ENCODE results near the gene GRIFIN.
"Not testable (repeated sequence)": the region's sequence is repeated elsewhere in the genome, so short reads cannot be mapped to it uniquely, and the experiment has no call there.

Gene GRIFIN

GRCh38 chr7:2477447-2478398 lies 1.5 kb upstream of the GRIFIN start:
- DNase-seq: peak; percentile 69 to 84

DNA sequence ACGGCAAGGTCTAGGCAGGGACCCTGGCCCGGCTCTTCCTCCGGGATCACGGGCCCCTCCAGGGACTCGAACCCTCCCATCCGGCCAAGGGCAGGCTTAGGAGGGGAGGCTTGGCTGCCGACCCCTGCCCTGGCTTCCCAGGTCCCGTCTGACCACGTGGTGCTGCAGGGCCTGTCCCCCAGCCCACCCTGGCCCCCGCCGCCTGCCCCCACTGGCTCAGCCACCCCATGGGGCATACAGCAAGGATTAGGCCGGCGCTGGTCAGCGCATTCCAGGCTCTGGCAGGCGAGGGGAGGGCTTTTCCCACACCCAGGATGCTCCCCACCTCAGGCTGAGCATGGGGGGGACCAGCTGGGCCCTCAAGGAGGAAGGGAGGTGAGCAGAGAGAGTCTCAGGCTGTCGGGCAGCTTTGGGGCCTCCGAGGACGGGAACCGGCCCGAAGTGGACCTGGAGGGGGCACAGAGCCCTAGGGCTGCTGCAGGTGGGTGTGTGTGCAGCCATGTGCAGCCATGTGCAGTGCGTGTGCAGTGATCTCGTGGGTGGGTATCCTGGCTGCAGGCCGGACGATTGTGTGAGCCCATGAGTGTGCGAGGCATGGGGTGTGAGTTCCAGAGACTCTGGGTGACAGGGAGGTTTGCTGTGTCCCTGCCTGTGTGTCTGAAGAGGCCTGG lies 713 bp upstream of the GRIFIN start:
- DNase-seq: no peak

DNA sequence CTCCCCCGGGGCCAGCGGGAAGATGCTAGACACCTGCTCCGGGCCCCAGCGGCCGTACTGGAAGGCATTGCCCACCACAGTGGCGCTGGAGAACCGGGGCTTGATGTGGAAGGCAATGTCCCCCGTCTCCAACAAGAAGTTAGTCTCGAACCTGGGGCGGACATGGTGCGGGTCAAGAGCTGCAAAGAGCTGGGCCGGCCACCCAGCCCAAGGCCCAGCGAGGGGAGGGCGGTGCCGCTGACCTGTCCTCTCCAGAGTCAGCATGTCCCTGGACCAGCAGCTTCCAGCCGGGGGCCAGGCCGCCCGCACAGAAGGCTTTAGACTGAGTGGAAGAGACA lies 551 bp downstream of the GRIFIN start:
- DNase-seq: no peak

- no peak for DNase-seq
Measured at GRCh38 chr7:2474813-2475677, 1.2 kb downstream of the GRIFIN start.

DNA sequence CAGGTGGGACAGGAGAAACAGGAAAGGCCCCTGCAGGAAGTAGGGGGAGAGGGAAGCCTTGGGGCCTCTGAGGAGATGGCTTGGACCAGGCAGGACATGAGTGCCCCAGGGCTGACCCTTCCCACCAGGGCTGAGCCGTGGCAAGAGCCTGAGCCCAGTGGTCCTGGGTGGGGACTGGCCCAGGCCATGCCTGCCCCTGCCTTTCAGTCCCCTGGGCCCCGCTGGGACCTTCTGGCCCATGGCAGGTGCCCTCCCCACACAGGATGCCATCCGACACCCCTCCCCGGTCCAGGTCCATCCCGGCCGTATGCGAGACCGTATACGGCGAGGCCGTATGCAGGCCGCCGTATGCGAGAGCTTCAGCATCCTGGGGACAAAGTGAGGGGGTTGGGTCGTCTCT lies 2.0 kb downstream of the GRIFIN start:
- no peak for DNase-seq

DNA sequence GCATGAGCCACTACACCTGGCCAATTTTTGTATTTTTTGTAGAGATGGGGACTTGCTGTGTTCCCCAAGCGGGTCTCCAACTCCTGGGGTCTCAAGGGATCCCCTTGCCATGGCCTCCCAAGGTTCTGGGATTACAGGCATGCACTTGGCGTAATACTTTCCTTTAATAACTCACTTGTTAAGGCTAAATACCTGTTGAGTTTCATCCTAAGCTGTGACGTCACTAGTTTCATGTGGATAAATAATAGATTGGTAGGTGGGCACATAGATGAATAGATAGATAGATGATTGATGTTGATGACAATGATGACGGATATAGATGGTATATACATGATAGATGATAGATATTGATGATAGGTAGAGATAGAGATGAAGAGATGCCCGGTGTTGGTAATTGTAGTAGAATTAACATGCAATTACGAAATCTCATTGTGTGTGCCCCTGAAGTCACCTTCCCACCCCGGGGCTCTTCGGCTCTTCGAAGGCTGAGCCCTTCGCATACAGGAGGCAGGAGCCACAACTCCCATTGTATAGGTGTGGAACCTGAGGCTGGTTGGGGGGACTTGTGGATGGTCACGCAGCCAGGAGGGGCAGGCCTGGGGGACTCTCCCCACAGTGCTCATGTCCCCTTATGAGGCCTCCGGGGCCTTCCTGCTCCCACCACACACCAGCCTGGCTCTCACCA lies 2.6 kb downstream of the GRIFIN start:
- no peak for DNase-seq

- no peak for DNase-seq
Measured at GRCh38 chr7:2472739-2473138, 3.5 kb downstream of the GRIFIN start.

GRCh38 chr7:2471396-2471795 lies 4.8 kb downstream of the GRIFIN start:
- peak; percentile 86 to 96 for DNase-seq

DNA sequence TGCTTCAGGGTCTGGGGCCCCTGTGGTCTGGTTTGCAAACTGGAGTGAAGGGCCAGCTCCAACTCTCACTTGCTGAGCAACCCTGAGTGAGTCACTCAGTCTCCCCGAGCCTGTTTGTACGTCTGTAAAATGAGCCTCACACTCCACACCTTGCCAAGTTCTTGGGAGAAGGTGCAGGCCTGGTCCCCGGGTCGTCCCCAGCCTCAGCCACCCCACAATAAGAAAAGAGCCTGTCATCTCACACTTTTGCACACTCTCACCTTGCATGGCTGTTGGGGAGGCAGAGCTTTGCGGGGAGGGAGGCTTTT lies 5.2 kb downstream of the GRIFIN start:
- DNase-seq: peak in 1 of 2 experiments; percentile 29

GRCh38 chr7:2470204-2471021 lies 5.8 kb downstream of the GRIFIN start:
- peak in 1 of 2 experiments; percentile 22 for DNase-seq

- DNase-seq: not testable (repeated sequence)
Measured at GRCh38 chr7:2469460-2470203, 6.6 kb downstream of the GRIFIN start.

DNA sequence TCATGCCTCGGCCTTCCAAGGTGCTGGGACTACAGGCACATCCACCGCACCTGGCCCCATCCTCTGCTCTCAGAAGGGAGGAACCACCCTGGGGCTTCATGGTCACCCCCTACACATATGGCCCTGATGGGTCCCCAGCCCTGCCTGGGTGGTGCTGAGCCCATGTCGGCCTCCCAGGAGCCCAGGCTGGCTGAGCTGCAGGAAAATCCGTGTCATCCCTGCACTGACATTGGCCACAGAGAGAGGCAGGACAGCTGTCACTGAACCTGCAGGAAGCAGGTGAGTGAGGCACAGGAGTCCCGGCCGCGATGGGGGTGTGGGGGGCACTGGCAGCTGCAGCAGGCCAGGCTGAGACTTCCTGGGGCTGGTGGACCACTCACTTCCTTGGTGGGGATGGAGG lies 8.0 kb downstream of the GRIFIN start:
- DNase-seq: peak in 1 of 2 experiments; percentile 40

DNA sequence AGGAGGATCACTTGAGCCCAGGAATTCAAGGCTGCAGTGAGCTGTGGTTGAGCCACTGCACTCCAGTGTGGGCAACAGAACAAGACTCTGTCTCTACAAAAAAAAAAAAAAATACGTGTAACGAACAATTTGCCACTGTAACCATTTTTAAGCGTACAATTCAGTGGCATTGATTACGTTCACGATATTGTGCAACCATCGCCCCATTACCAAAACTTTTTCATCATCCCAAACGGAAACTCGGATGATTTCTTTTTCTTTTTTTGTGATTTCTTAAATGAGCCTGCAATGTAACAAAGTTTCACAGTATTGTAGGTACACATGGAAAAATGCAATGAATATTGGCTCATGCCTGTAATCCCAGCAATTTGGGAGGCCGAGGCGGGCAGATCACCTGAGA lies 9.5 kb downstream of the GRIFIN start:
- no peak for DNase-seq

- DNase-seq: no peak
Measured at GRCh38 chr7:2465928-2466327, 10.3 kb downstream of the GRIFIN start.

DNA sequence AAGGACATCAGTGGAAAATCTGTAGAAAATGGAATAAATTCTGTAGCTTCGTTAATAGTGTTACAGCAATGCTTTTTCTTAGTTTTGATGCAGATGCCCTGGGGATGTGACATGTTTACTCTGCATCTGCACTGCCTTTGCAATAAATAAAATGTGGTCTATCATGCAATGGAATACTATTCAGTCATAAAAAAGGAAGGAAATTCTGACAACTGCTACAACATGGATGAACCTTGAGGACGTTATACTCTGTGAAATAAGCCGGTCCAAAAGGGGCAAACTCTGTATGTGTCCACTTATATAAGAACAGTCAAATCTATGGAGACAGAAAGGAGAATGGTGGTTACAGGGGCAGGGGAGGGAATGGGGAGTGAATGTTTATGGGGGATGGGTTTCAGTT lies 13.5 kb downstream of the GRIFIN start:
- DNase-seq: no peak

GRCh38 chr7:2461268-2462026 lies 14.8 kb downstream of the GRIFIN start:
- DNase-seq: no peak

GRCh38 chr7:2460641-2461040 lies 15.6 kb downstream of the GRIFIN start:
- no peak for DNase-seq

GRCh38 chr7:2460188-2460587 lies 16.0 kb downstream of the GRIFIN start:
- no peak for DNase-seq

GRCh38 chr7:2459674-2460073 lies 16.5 kb downstream of the GRIFIN start:
- no peak for DNase-seq

DNA sequence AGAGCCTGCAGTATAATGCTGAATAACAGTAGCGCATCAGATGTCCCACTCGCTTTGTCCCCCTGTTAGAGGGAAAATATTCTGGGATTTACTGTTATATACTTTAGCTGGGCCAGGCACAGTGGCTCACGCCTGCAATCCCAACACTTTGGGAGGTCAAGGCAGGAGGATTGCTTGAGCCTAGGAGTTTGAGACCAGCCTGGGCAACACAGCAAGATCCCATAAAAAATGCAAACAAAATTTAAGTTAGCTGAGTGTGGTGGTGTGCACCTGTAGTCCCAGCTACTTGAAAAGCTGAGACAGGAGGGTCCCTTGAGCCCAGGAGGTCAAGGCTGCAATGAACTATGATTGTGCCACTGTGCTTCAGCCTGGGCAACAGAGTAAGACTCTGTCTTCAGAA lies 22.3 kb downstream of the GRIFIN start:
- DNase-seq: not testable (repeated sequence)
